ENCODE measurements around the gene SLC38A8. TPM values are rescaled to one million over a fixed set of nuclear protein-coding genes. Genes with fewer than 3 reads are reported as not detected.
A peak's percentile ranks its signal among the peaks of the same experiment; 100 is the strongest.

The SLC38A8 gene
- total RNA-seq, 1 donor from 2014 or later, result 0.78 TPM

- intact Hi-C loops (cut with DNase I), result no loop called here
- DNase-seq (peak; percentile 67), ATAC-seq (ENCODE audit: poor library complexity) (peak; percentile 91)
These were observed 32.1 kb upstream of the SLC38A8 start for GRCh38 chr16:84074721-84075120.

- ATAC-seq (ENCODE audit: poor library complexity) (no peak), DNase-seq (no peak)
- intact Hi-C loops (cut with DNase I), result no loop called here
These were observed 29.4 kb upstream of the SLC38A8 start for GRCh38 chr16:84072014-84072413.

- ATAC-seq (ENCODE audit: poor library complexity), result no peak
- intact Hi-C loops (cut with DNase I), result no loop called here
- no peak for DNase-seq
These were observed 28.5 kb upstream of the SLC38A8 start for GRCh38 chr16:84071121-84071520.

GRCh38 chr16:84069540-84069939, 26.9 kb upstream of the SLC38A8 start:
- DNase-seq (no peak), ATAC-seq (ENCODE audit: poor library complexity) (no peak)
- intact Hi-C loops (cut with DNase I), result loop anchor here (10.0 kb wide), 1 partner anchor 245 kb away; no protein-coding TSS in a partner anchor

- ATAC-seq (ENCODE audit: poor library complexity) (peak; percentile 17), DNase-seq (no peak)
- intact Hi-C loops (cut with DNase I), result loop anchor here (10.0 kb wide), 1 partner anchor 244 kb away; no protein-coding TSS in a partner anchor
These were observed 26.3 kb upstream of the SLC38A8 start for GRCh38 chr16:84068783-84069462.

- DNase-seq (no peak), ATAC-seq (ENCODE audit: poor library complexity) (no peak)
- intact Hi-C loops (cut with DNase I), result loop anchor here (10.0 kb wide), 1 partner anchor 243 kb away; no protein-coding TSS in a partner anchor
These were observed 25.4 kb upstream of the SLC38A8 start for GRCh38 chr16:84068041-84068440.

- DNase-seq (no peak), ATAC-seq (ENCODE audit: poor library complexity) (no peak)
- intact Hi-C loops (cut with DNase I), result loop anchor here (10.0 kb wide), 1 partner anchor 243 kb away; no protein-coding TSS in a partner anchor
These were observed 25.0 kb upstream of the SLC38A8 start for GRCh38 chr16:84067640-84068039.

- DNase-seq, result no peak
- intact Hi-C loops (cut with DNase I), result loop anchor here (2.0 to 10.0 kb wide), 2 partner anchors 97 to 241 kb away; partner anchors contain the start of gene NECAB2
- peak; percentile 57 for ATAC-seq (ENCODE audit: poor library complexity)
These were observed 23.0 kb upstream of the SLC38A8 start for GRCh38 chr16:84065536-84066132.

GRCh38 chr16:84063980-84064379, 21.4 kb upstream of the SLC38A8 start:
- DNase-seq (no peak), ATAC-seq (ENCODE audit: poor library complexity) (no peak)
- intact Hi-C loops (cut with DNase I), result loop anchor here (2.0 to 10.0 kb wide), 2 partner anchors 95 to 239 kb away; partner anchors contain the start of gene NECAB2

- intact Hi-C loops (cut with DNase I), result loop anchor here (10.0 kb wide), 1 partner anchor 238 kb away; no protein-coding TSS in a partner anchor
- ATAC-seq (ENCODE audit: poor library complexity), result peak; percentile 84
- DNase-seq, result peak; percentile 88
These were observed 20.4 kb upstream of the SLC38A8 start for GRCh38 chr16:84062734-84063640.

GRCh38 chr16:84061236-84061819, 18.7 kb upstream of the SLC38A8 start:
- intact Hi-C loops (cut with DNase I), result loop anchor here (10.0 kb wide), 1 partner anchor 237 kb away; no protein-coding TSS in a partner anchor
- ATAC-seq (ENCODE audit: poor library complexity) (no peak), DNase-seq (no peak)

- intact Hi-C loops (cut with DNase I), result loop anchor here (2.0 to 10.0 kb wide), 2 partner anchors 103 to 235 kb away; no protein-coding TSS in a partner anchor
- DNase-seq (no peak), ATAC-seq (ENCODE audit: poor library complexity) (no peak)
These were observed 17.6 kb upstream of the SLC38A8 start for GRCh38 chr16:84059946-84060901.

GRCh38 chr16:84059111-84059510, 16.5 kb upstream of the SLC38A8 start:
- DNase-seq, result no peak
- ATAC-seq (ENCODE audit: poor library complexity), result no peak
- intact Hi-C loops (cut with DNase I), result loop anchor here (2.0 kb wide), 1 partner anchor 102 kb away; no protein-coding TSS in a partner anchor

GRCh38 chr16:84058664-84059063, 16.1 kb upstream of the SLC38A8 start:
- DNase-seq, result peak; percentile 77
- ATAC-seq (ENCODE audit: poor library complexity), result peak; percentile 74
- intact Hi-C loops (cut with DNase I), result loop anchor here (2.0 kb wide), 1 partner anchor 102 kb away; no protein-coding TSS in a partner anchor

- intact Hi-C loops (cut with DNase I), result loop anchor here (2.0 kb wide), 1 partner anchor 101 kb away; no protein-coding TSS in a partner anchor
- DNase-seq (no peak), ATAC-seq (ENCODE audit: poor library complexity) (no peak)
These were observed 15.6 kb upstream of the SLC38A8 start for GRCh38 chr16:84058211-84058610.

- intact Hi-C loops (cut with DNase I), result no loop called here
- ATAC-seq (ENCODE audit: poor library complexity) (peak; percentile 49), DNase-seq (no peak)
These were observed 14.3 kb upstream of the SLC38A8 start for GRCh38 chr16:84056933-84057332.

All from Right ventricle myocardium superior (tissue), 1 donor.